ENCODE data around the gene KAZALD1.
A peak's percentile ranks its signal among the peaks of the same experiment; 100 is the strongest.
"Not testable (repeated sequence)": the region's sequence is repeated elsewhere in the genome, so short reads cannot be mapped to it uniquely, and the experiment has no call there.

The KAZALD1 gene

DNA sequence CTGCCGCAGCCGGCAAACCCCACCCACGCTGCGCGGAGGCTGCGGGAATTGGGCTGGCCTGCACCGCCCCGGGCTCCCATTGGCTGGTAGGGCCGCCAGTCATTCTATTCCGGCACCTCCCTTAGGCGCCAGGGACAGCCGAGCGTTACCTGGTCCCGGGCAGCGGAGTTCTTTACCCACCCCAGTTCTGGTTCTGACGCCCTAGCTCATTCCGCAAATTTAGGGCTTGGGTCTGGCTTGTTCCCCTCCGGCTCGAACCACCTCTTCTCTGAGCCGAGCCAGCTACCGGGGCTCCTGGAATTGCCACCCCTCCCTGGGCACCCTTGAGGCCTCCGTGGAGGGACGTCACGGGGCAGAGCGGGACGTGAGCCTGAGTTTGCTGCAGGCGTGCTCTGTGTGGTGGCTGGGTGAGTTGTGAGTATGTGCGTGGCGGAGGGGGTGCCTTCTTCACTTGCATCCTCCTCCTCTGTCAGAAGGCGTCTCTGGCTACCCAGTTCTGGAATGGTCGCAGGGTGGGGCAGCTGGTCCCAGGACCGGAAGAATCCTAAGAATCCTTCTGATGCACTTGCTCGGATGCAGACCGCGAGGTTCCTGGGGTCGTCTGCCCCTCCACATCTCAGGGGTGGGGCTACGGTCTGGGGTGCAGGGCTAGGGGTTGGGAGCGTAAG is 30.5 kb upstream of the KAZALD1 start, which contains the start of the genes PDZD7 and SFXN3:
Gene PDZD7, minus strand, starts transcription at position 2 of the 668 bp plus-strand sequence. CDS start 910 bp downstream, outside the sequence.
Gene SFXN3, plus strand, starts transcription at position 107 of the 668 bp plus-strand sequence. CDS start 3,461 bp downstream, outside the sequence.
- peak; percentile 94 for DNase-seq

DNA sequence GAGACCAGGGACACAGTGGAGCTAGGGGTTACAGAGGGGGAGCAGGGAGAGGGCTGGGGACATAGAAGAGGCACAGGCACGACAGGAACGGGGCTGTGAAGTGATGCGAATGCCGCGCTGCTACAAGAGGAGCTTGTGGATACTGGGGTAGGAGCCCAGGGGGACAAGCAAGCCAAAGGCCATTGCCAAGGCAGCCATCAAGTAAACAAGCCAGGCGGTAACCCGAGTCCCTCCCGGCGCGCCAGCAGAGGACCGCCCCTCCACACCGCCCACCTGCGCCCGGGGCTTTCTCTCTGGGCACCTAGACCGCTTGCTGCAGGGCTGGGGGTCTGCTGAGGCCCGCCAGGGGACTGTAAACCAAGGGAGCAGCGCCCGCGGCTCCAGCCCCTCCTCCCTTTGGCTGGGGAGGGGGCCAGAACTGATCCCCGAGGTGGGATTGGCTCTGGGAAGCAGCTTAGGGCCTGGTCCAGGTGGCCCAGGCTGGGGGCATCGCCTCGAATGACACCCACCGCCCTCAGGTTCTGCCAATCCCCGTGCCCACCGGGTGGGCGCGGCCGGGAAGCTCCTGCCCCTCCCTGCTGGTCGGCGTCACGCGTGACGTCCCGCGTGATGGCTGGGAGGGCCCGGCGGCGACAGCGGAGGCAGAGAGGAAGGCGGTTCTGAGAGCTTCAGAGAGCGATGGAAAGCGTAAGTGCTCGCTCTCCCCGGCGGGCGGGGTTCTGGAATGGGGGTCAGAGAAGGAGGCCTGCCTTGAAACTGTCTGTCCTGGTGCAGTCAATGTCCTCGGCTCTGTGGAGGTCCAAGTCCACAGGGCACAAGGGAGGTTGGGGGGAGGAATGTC is 29.8 kb upstream of the KAZALD1 start:
- peak; percentile 78 for DNase-seq

- peak; percentile 84 for DNase-seq
Observed at GRCh38 chr10:101032637-101033224, 29.1 kb upstream of the KAZALD1 start.

GRCh38 chr10:101033276-101033675 is 28.5 kb upstream of the KAZALD1 start:
- no peak for DNase-seq

DNA sequence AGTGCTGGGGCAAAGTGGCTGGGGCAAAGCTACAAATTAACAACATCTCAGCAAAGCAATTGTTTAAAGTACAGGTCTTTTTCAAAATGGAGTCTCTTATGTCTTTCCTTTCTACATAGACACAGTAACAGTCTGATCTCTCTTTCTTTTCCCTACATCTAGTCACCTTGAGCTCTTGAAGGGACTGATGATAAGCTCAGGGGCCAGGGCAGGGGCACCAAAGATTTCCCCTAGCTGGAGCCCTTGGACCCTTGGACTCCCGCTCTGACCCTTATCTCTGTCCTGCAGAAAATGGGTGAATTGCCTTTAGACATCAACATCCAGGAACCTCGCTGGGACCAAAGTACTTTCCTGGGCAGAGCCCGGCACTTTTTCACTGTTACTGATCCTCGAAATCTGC is 27.4 kb upstream of the KAZALD1 start:
- not testable (repeated sequence) for DNase-seq

DNA sequence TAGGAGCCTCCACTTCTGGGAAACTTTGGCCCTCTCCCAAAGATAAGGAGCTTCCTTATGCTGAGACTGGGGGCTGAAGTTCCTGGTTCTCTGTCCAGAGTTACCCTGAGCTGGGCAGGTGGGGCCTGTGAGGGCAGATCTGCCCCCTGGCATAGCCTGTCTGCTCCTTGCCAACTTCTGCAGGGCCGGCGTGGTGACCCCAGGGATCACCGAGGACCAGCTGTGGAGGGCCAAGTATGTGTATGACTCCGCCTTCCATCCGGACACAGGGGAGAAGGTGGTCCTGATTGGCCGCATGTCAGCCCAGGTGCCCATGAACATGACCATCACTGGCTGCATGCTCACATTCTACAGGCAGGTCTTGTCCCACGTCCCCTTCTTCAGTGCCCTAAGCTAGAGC is 26.5 kb upstream of the KAZALD1 start:
- DNase-seq: no peak

- no peak for DNase-seq
Observed at GRCh38 chr10:101035916-101036702, 25.7 kb upstream of the KAZALD1 start.

DNA sequence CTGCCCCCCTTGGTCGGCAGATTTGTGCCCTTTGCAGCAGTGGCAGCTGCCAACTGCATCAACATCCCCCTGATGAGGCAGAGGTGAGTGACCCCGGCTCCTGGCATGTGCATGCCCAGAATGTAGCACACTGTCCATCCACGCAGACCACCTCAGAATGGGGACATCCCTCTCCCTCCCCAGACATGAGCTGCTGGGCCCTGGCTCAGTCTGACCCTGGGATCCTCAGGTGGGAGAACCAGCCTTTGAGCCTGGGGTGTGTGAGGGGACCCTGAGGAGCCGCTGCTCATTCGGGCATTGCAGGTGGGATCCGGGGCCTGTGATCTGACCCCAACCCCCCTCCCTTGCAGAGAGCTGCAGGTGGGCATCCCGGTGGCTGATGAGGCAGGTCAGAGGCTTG is 25.1 kb upstream of the KAZALD1 start:
- DNase-seq: no peak

- DNase-seq: no peak
Observed at GRCh38 chr10:101038484-101038883, 23.3 kb upstream of the KAZALD1 start.

DNA sequence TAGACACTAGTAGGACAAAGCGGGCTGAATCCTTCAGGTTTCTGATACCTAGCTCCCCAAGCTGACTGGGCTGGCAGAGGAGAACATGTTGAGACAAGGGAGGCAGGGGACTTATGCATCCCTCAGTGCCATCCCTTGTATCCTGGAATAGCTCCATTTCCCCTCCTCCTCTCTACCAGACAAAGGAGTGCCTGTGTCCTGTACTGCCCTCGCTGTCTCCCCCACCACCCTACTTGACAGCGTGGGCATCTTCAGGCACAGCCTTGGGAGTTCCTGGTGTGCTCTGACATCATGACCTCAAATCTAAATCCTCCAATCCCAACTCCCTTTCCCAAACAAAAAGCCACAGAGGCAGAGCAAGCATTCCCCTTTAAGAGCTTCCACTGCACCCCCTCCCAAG is 21.7 kb upstream of the KAZALD1 start:
- DNase-seq: no peak

DNA sequence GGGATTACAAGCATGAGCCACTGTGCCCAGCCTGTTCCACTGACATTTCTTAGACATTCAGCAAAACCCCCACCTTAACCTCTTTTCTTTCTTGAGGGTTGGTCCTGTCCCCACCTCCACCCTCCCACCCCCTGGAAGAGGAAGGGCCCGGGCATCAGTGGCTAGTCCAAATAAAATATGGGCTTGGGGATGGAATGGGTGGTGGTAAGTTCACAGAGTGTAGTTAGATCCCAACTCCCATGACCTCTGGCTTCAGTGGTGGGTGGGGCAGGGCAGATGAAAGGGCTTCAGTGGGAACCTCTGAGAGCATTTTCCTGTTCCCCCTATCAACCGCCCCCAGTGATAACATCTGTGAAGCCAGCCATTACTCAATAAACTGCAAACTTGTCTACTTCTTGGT is 20.9 kb upstream of the KAZALD1 start:
- DNase-seq: no peak

DNA sequence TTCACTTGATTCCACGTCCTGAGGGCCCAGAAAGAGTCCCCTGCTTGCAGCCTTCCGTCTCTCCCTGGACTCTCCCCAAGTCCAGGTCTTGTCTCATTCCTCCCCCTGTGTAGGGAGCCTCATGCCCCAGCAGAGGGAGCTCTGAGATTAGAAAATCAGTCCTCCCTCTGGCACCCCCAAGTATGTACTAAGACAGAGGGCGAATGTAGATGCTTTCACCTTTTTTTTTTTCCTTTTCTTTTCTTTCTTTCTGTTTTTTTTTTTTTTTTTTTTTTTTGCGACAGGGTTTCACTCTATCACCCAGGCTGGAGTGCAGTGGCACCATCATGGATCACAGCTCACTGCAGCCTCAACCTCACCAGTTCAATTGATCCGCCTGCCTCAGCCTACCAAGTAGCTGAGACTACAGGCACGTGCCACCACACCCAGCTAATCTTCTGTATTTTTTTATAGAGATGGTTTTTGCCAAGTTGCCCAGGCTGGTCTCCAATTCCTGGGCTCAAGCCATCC is 20.5 kb upstream of the KAZALD1 start:
- peak; percentile 90 for DNase-seq

GRCh38 chr10:101042118-101042517 is 19.7 kb upstream of the KAZALD1 start:
- no peak for DNase-seq

- peak; percentile 99 for DNase-seq
Observed at GRCh38 chr10:101042667-101043362, 19.0 kb upstream of the KAZALD1 start.

DNA sequence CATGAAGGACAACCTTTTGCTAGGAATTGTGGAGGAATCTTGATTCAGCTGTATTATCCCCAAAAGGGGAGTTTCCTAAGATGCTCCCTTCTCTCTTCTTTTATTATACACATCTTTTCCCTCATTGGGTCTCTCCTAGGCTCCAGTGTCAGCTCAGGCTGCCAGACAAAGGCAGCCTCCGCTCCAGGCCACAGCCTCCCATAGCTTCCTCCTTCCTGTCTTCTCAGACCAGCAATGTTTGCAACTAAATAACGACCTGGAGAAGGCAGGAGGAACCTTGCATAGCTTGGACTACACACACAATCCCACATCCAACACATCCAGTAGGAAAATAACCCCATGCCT is 18.5 kb upstream of the KAZALD1 start:
- DNase-seq: peak; percentile 56

- no peak for DNase-seq
Observed at GRCh38 chr10:101044117-101044516, 17.7 kb upstream of the KAZALD1 start.

GRCh38 chr10:101046332-101047238 is 15.2 kb upstream of the KAZALD1 start:
- DNase-seq: no peak

DNA sequence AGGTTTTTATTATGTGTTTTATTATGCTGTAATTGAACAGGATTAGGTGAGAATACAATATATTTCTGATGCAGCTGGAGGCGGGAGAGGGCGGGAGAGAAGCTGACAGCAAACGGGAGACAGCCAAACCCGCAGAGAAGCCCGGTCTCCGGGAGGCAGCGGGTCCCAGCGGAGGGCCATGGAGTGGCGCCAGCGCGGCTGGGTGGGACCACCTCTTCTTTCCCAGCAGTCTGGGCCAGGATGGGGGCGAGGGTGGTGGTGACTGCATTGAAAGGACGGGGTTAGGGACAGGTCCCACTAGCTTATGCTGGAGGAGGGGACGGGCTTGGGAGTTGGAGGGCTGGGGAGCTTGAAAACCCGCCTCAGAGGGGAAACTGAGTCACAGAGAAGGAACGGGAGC is 14.5 kb upstream of the KAZALD1 start:
- DNase-seq: no peak

DNA sequence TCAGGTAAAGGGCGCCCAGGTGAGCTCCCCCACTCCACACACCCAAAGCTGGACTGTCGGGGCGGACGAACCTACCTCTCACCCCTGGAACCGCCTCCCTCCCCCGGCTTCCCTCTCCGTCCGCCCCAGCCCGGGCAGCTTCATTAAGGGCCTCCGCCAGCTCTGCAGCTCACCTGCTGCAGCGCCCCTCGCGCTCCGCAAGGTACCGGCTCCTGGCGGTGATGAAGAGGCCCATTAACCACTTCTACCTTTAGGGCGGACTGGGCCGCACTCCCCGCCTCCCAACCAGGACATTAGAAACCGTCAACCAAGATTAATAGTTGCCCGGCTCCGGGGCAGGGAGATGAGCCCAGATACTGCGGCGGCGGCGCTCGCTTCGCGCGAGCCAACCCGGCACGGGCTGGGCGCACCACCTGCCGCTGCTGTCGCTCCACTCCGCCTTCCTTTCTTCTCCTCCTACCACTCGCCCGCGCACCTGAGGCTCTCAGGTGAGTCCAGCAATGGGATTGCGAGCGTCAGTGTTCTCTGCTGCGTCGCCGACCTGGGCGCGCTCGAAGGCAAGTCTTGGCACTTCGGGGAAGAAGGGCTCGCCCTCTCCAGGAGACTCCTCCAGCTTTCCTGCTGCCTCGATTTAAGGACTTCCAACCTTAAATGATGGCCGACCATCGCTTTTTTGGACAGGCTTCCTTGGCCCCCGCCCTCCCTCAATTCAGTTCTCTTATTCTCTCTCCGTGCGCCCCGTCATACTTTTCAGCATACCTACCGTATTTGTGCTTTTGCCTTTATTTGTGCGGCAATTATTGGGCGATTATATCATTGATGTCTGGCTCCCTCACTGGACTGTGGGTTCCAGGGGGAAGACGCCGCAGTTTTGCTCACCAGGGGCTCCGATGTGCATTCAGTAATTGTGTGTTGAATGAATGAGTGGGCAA is 13.6 kb upstream of the KAZALD1 start:
- no peak for DNase-seq

Measured in OCI-M1 (cell line).